Muscle of leg (tissue), 11 donors: ENCODE measurements around the gene PDXP. TPM values are rescaled to one million over a fixed set of nuclear protein-coding genes. Genes with fewer than 3 reads are reported as not detected.

Source experiments
- DNase-seq: peaks from one replicate; pipeline ENCODE4 v3.0.0; 2013
- H3K27ac ChIP-seq: one replicate; pipeline ENCODE4 v1.5.1; 2013; ENCODE audit warnings: mild to moderate bottlenecking, low read length, control low read depth
- H3K27me3 ChIP-seq: one replicate; pipeline ENCODE4 v1.6.1; 2013; ENCODE audit warnings: low read length; ENCODE audit not compliant: control insufficient read depth, insufficient read depth
- H3K36me3 ChIP-seq: one replicate; pipeline ENCODE4 v1.6.1; 2013; ENCODE audit warnings: low read length; ENCODE audit not compliant: control insufficient read depth, insufficient read depth
- H3K4me1 ChIP-seq: one replicate; pipeline ENCODE4 v1.6.1; 2013; ENCODE audit warnings: low read length; ENCODE audit not compliant: control insufficient read depth, insufficient read depth
- H3K4me3 ChIP-seq: one replicate; pipeline ENCODE4 v1.5.1; 2013; ENCODE audit warnings: low read length, control low read depth
- H3K9me3 ChIP-seq: replicated peaks from 2 replicates; pipeline ENCODE4 v1.6.1; 2013; ENCODE audit warnings: low read depth, low read length; ENCODE audit not compliant: control insufficient read depth
- WGBS: methylation state at CpG from one replicate; pipeline ENCODE4 v1.1.5; 2013; ENCODE audit warnings: missing lambda C conversion rate; ENCODE audit not compliant: insufficient coverage; 5-methylcytosine and 5-hydroxymethylcytosine counted together
- polyA plus RNA-seq, 8 donors: library from polyadenylated mRNA; unstranded; fragments of 120-200 nt; gene quantifications; one replicate each; pipeline versions ENCODE4 v1.2.1 to v1.2.3, GENCODE V29; 2013; ENCODE audit warnings: inconsistent platforms in 1 of 8, low replicate concordance in 1 of 8; ENCODE audit not compliant: insufficient read length in 8 of 8, insufficient read depth in 1 of 8
- total RNA-seq: library from RNA; stranded (reverse); fragments of 120-200 nt; gene quantifications from one replicate; pipeline ENCODE4 v1.2.4, GENCODE V29; 2013

Gene PDXP
- total and polyA plus RNA-seq, 9 donors, result 10.8 to 17.8 (median 15.3) TPM

- H3K36me3 ChIP-seq, result peaks cover 3% of the 10 kb centered on the region
- DNase-seq, result no peak
- 70% methylated on average over 7 of the region's 11 CpGs for WGBS
- H3K4me1 ChIP-seq, result peaks cover 46% of the 10 kb centered on the region
- H3K27me3 ChIP-seq, result no peaks in the 10 kb centered on the region
- peak overlapping the region; percentile 25 for H3K27ac ChIP-seq
- no peaks in the 10 kb centered on the region for H3K9me3 ChIP-seq
- no peak overlapping the region for H3K4me3 ChIP-seq
Measured at GRCh38 chr22:37672920-37673455, 14.5 kb downstream of the PDXP start.

GRCh38 chr22:37674248-37674647 lies 15.7 kb downstream of the PDXP start:
- DNase-seq, result no peak
- H3K9me3 ChIP-seq, result no peaks in the 10 kb centered on the region
- peaks cover 50% of the 10 kb centered on the region for H3K4me1 ChIP-seq
- no peak overlapping the region for H3K4me3 ChIP-seq
- no peaks in the 10 kb centered on the region for H3K27me3 ChIP-seq
- H3K27ac ChIP-seq, result peak overlapping the region; percentile 99
- peaks cover 14% of the 10 kb centered on the region for H3K36me3 ChIP-seq
- 100% methylated on average over 7 of the region's 12 CpGs for WGBS

DNA sequence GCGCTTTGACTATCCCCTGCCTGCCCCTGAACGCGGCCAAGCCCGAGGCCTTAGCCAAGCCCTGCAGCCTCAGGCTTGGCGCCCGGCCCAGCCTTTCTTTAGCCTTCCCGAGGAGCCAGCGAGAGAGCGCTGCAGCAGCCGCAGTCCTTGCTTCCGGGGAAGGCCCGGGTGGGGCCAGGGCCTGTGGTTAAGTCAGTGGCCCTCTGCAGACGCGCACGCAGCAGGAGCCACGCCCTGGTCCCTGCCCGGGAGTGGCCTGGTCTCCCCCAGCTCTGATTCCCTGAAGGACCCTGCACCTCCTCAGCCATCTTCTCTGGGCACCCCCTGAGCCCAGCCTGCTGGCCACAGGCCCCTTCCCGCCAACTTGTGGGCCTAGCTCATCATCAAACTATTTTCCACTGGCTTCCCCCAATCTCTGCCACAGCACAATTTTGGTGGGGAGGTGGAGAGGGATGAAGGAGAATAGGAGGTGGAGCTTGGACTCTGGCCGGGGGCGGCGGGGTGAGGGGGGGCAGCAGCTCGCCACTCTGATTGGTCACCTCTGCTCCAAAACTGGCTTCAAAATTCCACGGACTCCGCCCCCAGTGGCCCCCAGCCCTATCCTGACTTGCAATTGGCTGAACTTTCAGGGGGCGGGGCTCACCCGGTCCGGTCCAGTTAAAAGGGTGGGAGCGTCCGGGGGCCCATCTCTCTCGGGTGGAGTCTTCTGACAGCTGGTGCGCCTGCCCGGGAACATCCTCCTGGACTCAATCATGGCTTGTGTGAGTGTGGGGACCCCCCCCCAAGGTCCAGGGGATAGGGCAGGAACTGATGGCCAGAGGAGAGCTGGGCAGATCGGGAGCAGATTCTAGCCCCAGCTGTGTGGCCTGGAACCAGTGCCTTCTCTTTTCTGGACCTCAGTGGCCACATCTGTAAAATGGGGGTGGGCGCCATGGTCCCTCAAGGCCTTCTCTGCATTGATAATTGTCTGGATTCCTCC lies 16.7 kb downstream of the PDXP start, which contains the start of gene LGALS1:
Gene LGALS1, plus strand, starts transcription at position 686 of the 979 bp plus-strand sequence. Its CDS starts 67 bp downstream, at position 753.
- peak within 1 kb of the TSS; percentile 80 for H3K4me3 ChIP-seq
- WGBS, result 2% methylated on average over 29 of the region's 34 CpGs
- H3K36me3 ChIP-seq, result peaks cover 23% of the 10 kb centered on the region
- H3K9me3 ChIP-seq, result no peaks in the 10 kb centered on the region
- H3K27me3 ChIP-seq, result no peaks in the 10 kb centered on the region
- peaks cover 50% of the 10 kb centered on the region for H3K4me1 ChIP-seq
- H3K27ac ChIP-seq, result peak within 1 kb of the TSS; percentile 99
- peak; percentile 99 for DNase-seq

DNA sequence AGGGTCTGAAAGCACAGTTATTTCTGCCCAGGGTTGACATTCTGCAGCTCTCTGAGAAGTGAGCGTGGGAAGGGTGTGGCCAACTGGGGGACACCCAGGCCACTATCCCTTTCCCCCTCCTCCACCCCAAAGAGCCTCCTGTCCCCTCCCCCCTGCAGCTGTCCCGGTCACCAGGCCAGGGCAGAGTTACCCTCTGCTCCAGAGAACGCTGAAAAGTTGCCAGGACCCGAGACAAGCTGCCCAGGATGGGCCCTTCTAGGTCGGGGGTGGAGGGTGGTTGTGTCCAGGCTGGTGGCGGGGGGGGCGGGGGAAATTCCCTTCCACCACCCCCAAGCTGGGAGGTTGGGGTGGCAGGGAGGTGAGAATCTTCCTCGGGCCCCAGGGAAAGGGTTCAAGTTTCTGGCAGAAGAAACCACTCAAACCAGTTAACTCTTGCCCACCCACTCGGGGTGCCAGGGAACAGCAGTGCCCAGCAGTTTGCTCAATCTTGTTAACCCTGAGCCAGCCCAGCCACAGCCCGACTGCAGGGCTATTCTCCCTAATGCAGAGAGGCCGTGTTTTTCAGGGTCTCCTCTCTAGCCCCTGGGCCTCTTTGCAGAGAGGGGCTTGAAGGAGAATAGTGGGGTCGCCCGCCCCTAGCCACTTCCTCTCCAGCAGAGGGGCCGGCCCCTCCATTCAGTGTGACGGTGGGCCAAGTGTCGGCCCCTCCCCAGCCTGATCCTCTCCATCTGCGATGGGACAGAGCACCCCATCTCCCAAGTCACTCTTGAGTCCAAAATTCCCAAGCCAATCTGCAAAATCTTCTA lies 17.6 kb downstream of the PDXP start:
- WGBS, result 0% methylated on average over 6 of the region's 17 CpGs
- H3K4me1 ChIP-seq, result peaks cover 58% of the 10 kb centered on the region
- DNase-seq, result peak; percentile 88

DNA sequence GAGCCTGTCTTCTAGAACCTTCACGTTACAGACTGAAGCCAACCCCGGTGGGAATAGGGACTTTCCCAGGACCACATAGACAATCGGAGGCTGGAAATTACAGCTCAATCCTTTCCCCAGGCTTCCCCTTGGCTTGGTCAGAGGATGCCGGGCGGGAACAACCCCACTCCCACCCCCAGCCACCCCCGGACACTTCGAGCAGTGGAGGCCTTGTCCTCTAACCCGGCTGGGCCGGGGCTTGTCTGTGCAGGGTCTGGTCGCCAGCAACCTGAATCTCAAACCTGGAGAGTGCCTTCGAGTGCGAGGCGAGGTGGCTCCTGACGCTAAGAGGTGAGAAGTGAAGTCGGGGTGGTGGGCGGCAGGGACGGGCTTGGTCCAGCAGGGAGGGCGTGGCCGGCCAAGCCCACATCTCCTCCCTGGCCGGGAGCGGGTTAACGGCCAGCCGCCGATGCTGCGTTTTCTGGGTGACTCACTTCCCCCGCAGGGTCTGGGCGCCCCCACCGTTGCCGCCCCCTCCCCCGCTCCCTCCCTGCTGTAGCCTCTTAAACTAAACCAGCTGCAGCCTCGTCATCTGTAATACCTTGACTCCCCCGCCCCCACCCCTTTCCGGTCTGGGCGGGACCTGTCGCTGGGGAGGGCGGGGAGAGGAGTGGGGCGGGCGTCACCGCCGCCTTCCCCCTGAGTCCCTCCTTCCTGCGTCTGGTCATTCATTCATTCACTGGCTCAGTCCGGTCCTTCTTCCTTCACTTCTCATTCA lies 18.4 kb downstream of the PDXP start:
- DNase-seq, result peak; percentile 96
- under 1% methylated on average over 34 of the region's 42 CpGs for WGBS
- Histone ChIP-seq H3K4me1 (peaks cover 65% of the 10 kb centered on the region), H3K9me3 (no peaks in the 10 kb centered on the region), H3K36me3 (peaks cover 30% of the 10 kb centered on the region), H3K4me3 (peak overlapping the region; percentile 80), H3K27ac (peak overlapping the region; percentile 99), H3K27me3 (no peaks in the 10 kb centered on the region)

More for the DNA sequence above, 17.6 kb downstream of the PDXP start:
- Histone ChIP-seq H3K4me3 (peak overlapping the region; percentile 80), H3K9me3 (no peaks in the 10 kb centered on the region), H3K27ac (peak overlapping the region; percentile 99), H3K36me3 (peaks cover 30% of the 10 kb centered on the region), H3K27me3 (no peaks in the 10 kb centered on the region)

- Histone ChIP-seq H3K4me1 (peaks cover 65% of the 10 kb centered on the region), H3K4me3 (peak overlapping the region; percentile 80), H3K27ac (peak overlapping the region; percentile 99), H3K36me3 (peaks cover 30% of the 10 kb centered on the region), H3K27me3 (no peaks in the 10 kb centered on the region), H3K9me3 (no peaks in the 10 kb centered on the region)
- no peak for DNase-seq
- 65% methylated on average over 6 of the region's 15 CpGs for WGBS
Measured at GRCh38 chr22:37677493-37677974, 19.0 kb downstream of the PDXP start.

- peaks cover 59% of the 10 kb centered on the region for H3K4me1 ChIP-seq
- WGBS, result 37% methylated on average over 15 of the region's 18 CpGs
- H3K27ac ChIP-seq, result peak overlapping the region; percentile 20
- DNase-seq, result no peak
- H3K4me3 ChIP-seq, result no peak overlapping the region
- H3K27me3 ChIP-seq, result no peaks in the 10 kb centered on the region
- H3K36me3 ChIP-seq, result peaks cover 30% of the 10 kb centered on the region
- no peaks in the 10 kb centered on the region for H3K9me3 ChIP-seq
Measured at GRCh38 chr22:37678372-37678771, 19.8 kb downstream of the PDXP start.

- peaks cover 30% of the 10 kb centered on the region for H3K36me3 ChIP-seq
- H3K9me3 ChIP-seq, result no peaks in the 10 kb centered on the region
- H3K4me3 ChIP-seq, result no peak overlapping the region
- no peaks in the 10 kb centered on the region for H3K27me3 ChIP-seq
- no peak overlapping the region for H3K27ac ChIP-seq
- WGBS, result 96% methylated on average over 3 of the region's 8 CpGs
- DNase-seq, result no peak
- H3K4me1 ChIP-seq, result peaks cover 47% of the 10 kb centered on the region
Measured at GRCh38 chr22:37679670-37680069, 21.1 kb downstream of the PDXP start.

DNA sequence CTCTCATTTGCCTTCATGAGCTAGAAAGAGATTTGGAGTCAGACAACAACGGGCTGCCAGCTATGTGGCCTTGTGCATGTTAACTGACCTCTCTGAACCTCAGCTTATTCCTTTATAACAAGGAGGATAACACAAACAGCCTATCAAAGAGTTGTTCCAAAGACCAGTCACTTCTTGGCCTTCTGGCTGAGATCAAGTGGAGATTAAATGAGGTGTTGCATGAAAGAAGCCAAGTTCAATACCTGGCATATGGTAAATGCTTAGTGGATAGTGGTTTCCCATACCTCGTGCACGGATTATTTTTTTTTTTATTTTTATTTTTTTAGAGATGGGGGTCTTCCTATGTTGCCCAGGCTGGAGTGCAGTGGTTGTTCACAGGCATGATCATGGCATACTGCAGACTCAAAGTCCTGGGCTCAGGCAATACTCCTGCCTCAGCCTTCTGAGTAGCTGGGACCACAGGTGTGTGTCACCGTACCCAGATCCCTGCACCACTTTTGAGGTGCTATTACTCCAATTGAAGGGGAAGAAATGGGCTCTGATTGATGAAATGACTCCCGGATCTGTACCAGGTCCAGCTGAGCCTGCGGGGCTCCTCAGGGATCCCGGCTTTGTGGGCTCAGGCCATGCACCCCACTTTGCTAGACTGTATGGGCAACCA lies 21.8 kb downstream of the PDXP start:
- WGBS, result 75% methylated on average over 1 of the region's 7 CpGs
- Histone ChIP-seq H3K4me1 (peaks cover 41% of the 10 kb centered on the region), H3K27me3 (no peaks in the 10 kb centered on the region), H3K27ac (no peak overlapping the region), H3K9me3 (no peaks in the 10 kb centered on the region), H3K36me3 (peaks cover 30% of the 10 kb centered on the region), H3K4me3 (no peak overlapping the region)
- no peak for DNase-seq
